ENCODE measurements around the gene RELB.

DNA sequence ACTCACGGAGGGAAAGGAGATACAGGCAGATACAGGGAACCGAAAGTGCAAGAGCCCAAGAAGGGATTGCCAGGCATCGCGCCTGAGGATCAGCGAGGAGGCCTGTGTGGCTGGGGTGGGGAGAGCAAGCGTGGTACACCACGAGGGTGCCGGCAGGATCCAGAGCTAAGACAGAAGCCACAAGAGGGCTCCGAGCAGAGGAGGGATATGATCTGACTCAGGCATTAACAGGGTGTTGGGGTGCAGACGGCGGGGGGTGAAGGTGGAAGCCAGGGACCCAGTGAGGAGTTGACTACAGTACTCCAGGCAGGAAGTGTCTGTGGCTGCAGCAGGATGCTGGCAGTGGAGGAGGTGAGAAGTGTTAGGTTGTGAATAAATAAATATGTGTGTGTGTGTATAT lies 86.3 kb downstream of the RELB start:
- TF ChIP-seq, protein P1, sequence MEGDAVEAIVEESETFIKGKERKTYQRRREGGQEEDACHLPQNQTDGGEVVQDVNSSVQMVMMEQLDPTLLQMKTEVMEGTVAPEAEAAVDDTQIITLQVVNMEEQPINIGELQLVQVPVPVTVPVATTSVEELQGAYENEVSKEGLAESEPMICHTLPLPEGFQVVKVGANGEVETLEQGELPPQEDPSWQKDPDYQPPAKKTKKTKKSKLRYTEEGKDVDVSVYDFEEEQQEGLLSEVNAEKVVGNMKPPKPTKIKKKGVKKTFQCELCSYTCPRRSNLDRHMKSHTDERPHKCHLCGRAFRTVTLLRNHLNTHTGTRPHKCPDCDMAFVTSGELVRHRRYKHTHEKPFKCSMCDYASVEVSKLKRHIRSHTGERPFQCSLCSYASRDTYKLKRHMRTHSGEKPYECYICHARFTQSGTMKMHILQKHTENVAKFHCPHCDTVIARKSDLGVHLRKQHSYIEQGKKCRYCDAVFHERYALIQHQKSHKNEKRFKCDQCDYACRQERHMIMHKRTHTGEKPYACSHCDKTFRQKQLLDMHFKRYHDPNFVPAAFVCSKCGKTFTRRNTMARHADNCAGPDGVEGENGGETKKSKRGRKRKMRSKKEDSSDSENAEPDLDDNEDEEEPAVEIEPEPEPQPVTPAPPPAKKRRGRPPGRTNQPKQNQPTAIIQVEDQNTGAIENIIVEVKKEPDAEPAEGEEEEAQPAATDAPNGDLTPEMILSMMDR (IDR thresholded peaks at IDR 0.05): no peak
- no peak for TF ChIP-seq POLR2A (IDR thresholded peaks at IDR 0.05)
